Measurements from ENCODE around the gene DTX3L.
A peak's percentile ranks its signal among the peaks of the same experiment; 100 is the strongest.

Gene DTX3L

GRCh38 chr3:122603056-122603455, 38.9 kb downstream of the DTX3L start:
- no peak overlapping the region for H3K4me3 ChIP-seq (ENCODE audit: low read depth, low read length)
- H3K4me1 ChIP-seq (ENCODE audit: control insufficient read depth, insufficient read depth, low read length, unreplicated experiment), result no peaks in the 10 kb centered on the region
- 0 out of 2 replicates have a peak, but pooled peaks cover 3% of the 10 kb centered on the region for H3K27me3 ChIP-seq (ENCODE audit: insufficient read depth, low read length)
- H3K36me3 ChIP-seq (ENCODE audit: insufficient read depth, low read length), result no peaks in the 10 kb centered on the region
- H3K79me2 ChIP-seq (ENCODE audit: control insufficient read depth, insufficient read depth, low read length, unreplicated experiment), result no peaks in the 10 kb centered on the region
- no peak overlapping the region for H3K27ac ChIP-seq (ENCODE audit: low read depth, low read length)
- no peak overlapping the region for H2AFZ ChIP-seq (ENCODE audit: low read length, unreplicated experiment)

GRCh38 chr3:122606330-122606729, 42.2 kb downstream of the DTX3L start:
- Histone ChIP-seq H3K4me1 (ENCODE audit: control insufficient read depth, insufficient read depth, low read length, unreplicated experiment) (peaks cover 4% of the 10 kb centered on the region), H2AFZ (ENCODE audit: low read length, unreplicated experiment) (no peak overlapping the region), H3K36me3 (ENCODE audit: insufficient read depth, low read length) (no peaks in the 10 kb centered on the region), H3K27ac (ENCODE audit: low read depth, low read length) (no peak overlapping the region), H3K27me3 (ENCODE audit: insufficient read depth, low read length) (0 out of 2 replicates have a peak, but pooled peaks cover 3% of the 10 kb centered on the region), H3K4me3 (ENCODE audit: low read depth, low read length) (no peak overlapping the region), H3K79me2 (ENCODE audit: control insufficient read depth, insufficient read depth, low read length, unreplicated experiment) (no peaks in the 10 kb centered on the region)

DNA sequence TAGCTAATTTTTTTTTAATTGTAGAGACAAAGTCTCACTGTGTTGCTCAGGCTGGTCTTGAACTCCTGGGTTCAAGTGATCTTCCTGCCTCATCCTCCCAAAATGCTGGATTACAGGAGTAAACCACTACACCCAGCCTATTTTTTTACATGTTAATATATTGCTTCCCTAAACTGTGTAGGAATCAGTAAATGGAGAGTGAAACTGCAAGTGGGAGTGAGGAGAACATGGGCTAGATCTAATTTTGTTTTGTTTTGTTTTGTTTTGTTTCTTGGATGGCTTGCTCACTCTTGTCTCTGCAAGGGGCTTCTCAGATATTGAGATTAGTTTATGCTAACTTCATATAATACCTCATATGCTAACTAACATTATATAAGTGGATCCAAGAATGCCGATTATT, 44.8 kb downstream of the DTX3L start:
- peaks cover 4% of the 10 kb centered on the region for H3K4me1 ChIP-seq (ENCODE audit: control insufficient read depth, insufficient read depth, low read length, unreplicated experiment)
- H3K79me2 ChIP-seq (ENCODE audit: control insufficient read depth, insufficient read depth, low read length, unreplicated experiment), result no peaks in the 10 kb centered on the region
- H3K27me3 ChIP-seq (ENCODE audit: insufficient read depth, low read length), result no peaks in the 10 kb centered on the region
- no peak overlapping the region for H3K4me3 ChIP-seq (ENCODE audit: low read depth, low read length)
- H2AFZ ChIP-seq (ENCODE audit: low read length, unreplicated experiment), result no peak overlapping the region
- no peaks in the 10 kb centered on the region for H3K36me3 ChIP-seq (ENCODE audit: insufficient read depth, low read length)
- no peak overlapping the region for H3K27ac ChIP-seq (ENCODE audit: low read depth, low read length)

- no peaks in the 10 kb centered on the region for H3K36me3 ChIP-seq (ENCODE audit: insufficient read depth, low read length)
- peaks cover 4% of the 10 kb centered on the region for H3K4me1 ChIP-seq (ENCODE audit: control insufficient read depth, insufficient read depth, low read length, unreplicated experiment)
- peak overlapping the region; percentile 64 for H2AFZ ChIP-seq (ENCODE audit: low read length, unreplicated experiment)
- H3K27ac ChIP-seq (ENCODE audit: low read depth, low read length), result peak overlapping the region; percentile 92
- H3K4me3 ChIP-seq (ENCODE audit: low read depth, low read length), result peak overlapping the region; percentile 64
- H3K79me2 ChIP-seq (ENCODE audit: control insufficient read depth, insufficient read depth, low read length, unreplicated experiment), result no peaks in the 10 kb centered on the region
- H3K27me3 ChIP-seq (ENCODE audit: insufficient read depth, low read length), result no peaks in the 10 kb centered on the region
These were observed 45.8 kb downstream of the DTX3L start for GRCh38 chr3:122609798-122610559.

DNA sequence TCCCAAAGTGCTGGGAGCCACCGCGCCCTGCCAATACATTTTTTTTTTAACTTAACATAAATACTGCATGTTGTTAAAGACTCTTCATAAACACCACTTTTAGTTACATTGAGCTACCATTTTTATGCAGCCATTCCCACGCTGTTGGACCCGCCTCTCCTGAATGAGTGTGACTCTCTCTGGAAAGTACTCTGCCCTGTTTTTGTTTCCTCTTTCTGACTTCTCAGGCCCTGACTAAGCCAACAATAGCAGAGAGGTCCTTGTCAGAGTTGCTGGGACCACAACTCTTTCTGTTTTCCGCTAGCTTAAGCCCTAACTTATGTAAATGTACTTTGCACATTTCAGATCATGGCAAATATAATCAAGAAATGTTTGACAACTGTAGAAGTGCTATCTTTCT, 48.6 kb downstream of the DTX3L start:
- Histone ChIP-seq H3K4me1 (ENCODE audit: control insufficient read depth, insufficient read depth, low read length, unreplicated experiment) (peaks cover 4% of the 10 kb centered on the region), H3K27me3 (ENCODE audit: insufficient read depth, low read length) (no peaks in the 10 kb centered on the region), H3K27ac (ENCODE audit: low read depth, low read length) (no peak overlapping the region), H3K4me3 (ENCODE audit: low read depth, low read length) (no peak overlapping the region), H3K79me2 (ENCODE audit: control insufficient read depth, insufficient read depth, low read length, unreplicated experiment) (no peaks in the 10 kb centered on the region), H3K36me3 (ENCODE audit: insufficient read depth, low read length) (no peaks in the 10 kb centered on the region), H2AFZ (ENCODE audit: low read length, unreplicated experiment) (no peak overlapping the region)

DNA sequence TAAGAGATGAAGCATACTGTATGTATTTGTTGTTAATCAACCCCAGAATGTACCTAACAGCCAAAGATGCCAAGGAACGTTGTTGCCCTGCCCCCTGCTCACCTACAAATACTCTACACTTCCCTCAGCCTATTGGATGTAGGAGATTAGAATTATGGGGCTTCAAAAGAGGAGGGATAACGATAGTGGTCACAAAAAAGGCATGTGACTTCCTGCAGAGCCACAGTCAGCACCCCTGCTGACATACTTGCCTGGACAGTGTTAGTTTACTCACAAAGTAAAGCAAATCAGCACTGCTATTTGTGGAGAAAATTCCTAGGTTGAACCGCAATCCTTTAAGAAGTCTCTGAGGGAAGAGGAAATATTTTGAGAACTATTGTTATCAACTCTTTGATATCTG, 51.2 kb downstream of the DTX3L start:
- no peak overlapping the region for H3K27ac ChIP-seq (ENCODE audit: low read depth, low read length)
- H3K27me3 ChIP-seq (ENCODE audit: insufficient read depth, low read length), result no peaks in the 10 kb centered on the region
- H2AFZ ChIP-seq (ENCODE audit: low read length, unreplicated experiment), result peak overlapping the region; percentile 56

GRCh38 chr3:122618614-122619013, 54.5 kb downstream of the DTX3L start:
- H3K27me3 ChIP-seq (ENCODE audit: insufficient read depth, low read length), result no peaks in the 10 kb centered on the region
- H3K36me3 ChIP-seq (ENCODE audit: insufficient read depth, low read length), result no peaks in the 10 kb centered on the region
- no peak overlapping the region for H2AFZ ChIP-seq (ENCODE audit: low read length, unreplicated experiment)
- H3K79me2 ChIP-seq (ENCODE audit: control insufficient read depth, insufficient read depth, low read length, unreplicated experiment), result no peaks in the 10 kb centered on the region
- H3K4me3 ChIP-seq (ENCODE audit: low read depth, low read length), result no peak overlapping the region
- H3K4me1 ChIP-seq (ENCODE audit: control insufficient read depth, insufficient read depth, low read length, unreplicated experiment), result no peaks in the 10 kb centered on the region
- H3K27ac ChIP-seq (ENCODE audit: low read depth, low read length), result no peak overlapping the region

More for the DNA sequence above, 51.2 kb downstream of the DTX3L start:
- Histone ChIP-seq H3K79me2 (ENCODE audit: control insufficient read depth, insufficient read depth, low read length, unreplicated experiment) (no peaks in the 10 kb centered on the region), H3K4me1 (ENCODE audit: control insufficient read depth, insufficient read depth, low read length, unreplicated experiment) (no peaks in the 10 kb centered on the region), H3K4me3 (ENCODE audit: low read depth, low read length) (no peak overlapping the region), H3K36me3 (ENCODE audit: insufficient read depth, low read length) (no peaks in the 10 kb centered on the region)

GRCh38 chr3:122619040-122619439, 54.9 kb downstream of the DTX3L start:
- no peaks in the 10 kb centered on the region for H3K27me3 ChIP-seq (ENCODE audit: insufficient read depth, low read length)
- no peak overlapping the region for H3K4me3 ChIP-seq (ENCODE audit: low read depth, low read length)
- no peaks in the 10 kb centered on the region for H3K79me2 ChIP-seq (ENCODE audit: control insufficient read depth, insufficient read depth, low read length, unreplicated experiment)
- no peaks in the 10 kb centered on the region for H3K4me1 ChIP-seq (ENCODE audit: control insufficient read depth, insufficient read depth, low read length, unreplicated experiment)
- no peak overlapping the region for H3K27ac ChIP-seq (ENCODE audit: low read depth, low read length)
- H2AFZ ChIP-seq (ENCODE audit: low read length, unreplicated experiment), result no peak overlapping the region
- H3K36me3 ChIP-seq (ENCODE audit: insufficient read depth, low read length), result no peaks in the 10 kb centered on the region

DNA sequence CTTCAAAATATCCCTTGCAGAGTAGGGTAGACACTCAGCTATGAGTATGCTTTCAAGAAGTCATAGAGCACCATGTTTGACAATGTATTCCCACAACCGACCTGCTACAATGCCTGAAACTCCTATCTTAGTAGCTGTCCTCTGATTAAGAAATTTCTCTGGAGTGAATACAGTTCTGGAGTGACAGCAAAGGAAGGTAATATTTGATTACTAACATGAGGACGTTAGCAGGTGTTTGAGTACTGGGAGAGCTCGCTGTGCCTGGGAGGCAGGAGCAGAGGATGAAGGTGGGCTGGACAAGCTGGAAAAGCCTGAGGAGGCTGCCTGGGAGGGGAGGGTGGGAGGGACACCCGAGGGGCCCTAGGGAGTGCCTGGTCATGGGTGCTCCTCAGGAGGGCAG, 56.3 kb downstream of the DTX3L start:
- Histone ChIP-seq H3K27me3 (ENCODE audit: insufficient read depth, low read length) (no peaks in the 10 kb centered on the region), H3K27ac (ENCODE audit: low read depth, low read length) (no peak overlapping the region), H3K36me3 (ENCODE audit: insufficient read depth, low read length) (no peaks in the 10 kb centered on the region), H3K4me3 (ENCODE audit: low read depth, low read length) (no peak overlapping the region), H3K4me1 (ENCODE audit: control insufficient read depth, insufficient read depth, low read length, unreplicated experiment) (no peaks in the 10 kb centered on the region), H2AFZ (ENCODE audit: low read length, unreplicated experiment) (no peak overlapping the region), H3K79me2 (ENCODE audit: control insufficient read depth, insufficient read depth, low read length, unreplicated experiment) (no peaks in the 10 kb centered on the region)

GRCh38 chr3:122621112-122621511, 57.0 kb downstream of the DTX3L start:
- Histone ChIP-seq H3K4me1 (ENCODE audit: control insufficient read depth, insufficient read depth, low read length, unreplicated experiment) (no peaks in the 10 kb centered on the region), H3K36me3 (ENCODE audit: insufficient read depth, low read length) (no peaks in the 10 kb centered on the region), H3K27me3 (ENCODE audit: insufficient read depth, low read length) (no peaks in the 10 kb centered on the region), H2AFZ (ENCODE audit: low read length, unreplicated experiment) (no peak overlapping the region), H3K4me3 (ENCODE audit: low read depth, low read length) (no peak overlapping the region), H3K79me2 (ENCODE audit: control insufficient read depth, insufficient read depth, low read length, unreplicated experiment) (no peaks in the 10 kb centered on the region), H3K27ac (ENCODE audit: low read depth, low read length) (no peak overlapping the region)

DNA sequence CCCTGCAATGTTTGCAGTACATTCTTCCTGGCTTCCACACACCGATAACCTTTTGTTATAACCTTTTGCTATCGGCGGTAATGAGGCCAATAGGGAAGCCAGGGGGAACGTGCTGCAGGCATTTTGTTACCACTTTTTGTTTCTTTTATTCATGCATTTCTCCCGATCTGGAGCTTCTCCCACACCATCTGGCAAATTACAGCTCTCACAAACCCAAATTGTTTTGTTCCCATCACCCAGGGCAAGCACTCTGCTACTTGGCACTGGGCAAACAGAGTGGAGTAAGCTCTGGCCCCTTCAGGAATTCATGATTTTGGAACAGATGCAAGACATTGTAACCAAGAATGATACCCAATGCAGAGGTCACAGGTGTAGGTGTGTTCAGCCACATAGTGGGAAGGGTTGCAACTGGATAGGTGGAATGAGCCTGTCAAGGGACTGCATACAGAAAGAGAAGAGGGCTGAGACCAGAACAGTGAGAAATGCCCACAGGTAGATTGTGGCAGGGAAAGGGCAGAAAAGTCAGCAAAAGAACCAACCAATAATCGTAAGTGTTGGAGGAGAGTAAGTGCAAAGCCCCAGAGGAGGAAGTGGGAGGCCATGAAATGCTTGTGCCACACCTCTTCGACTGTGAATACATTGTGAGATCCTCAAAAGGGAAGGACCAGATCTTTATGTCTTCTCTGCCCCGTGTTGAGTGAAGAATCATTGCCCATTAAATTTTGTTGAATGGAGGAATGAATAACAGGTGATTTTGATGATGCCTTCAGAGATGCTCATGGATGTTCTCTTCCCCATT, 59.1 kb downstream of the DTX3L start:
- Histone ChIP-seq H3K4me3 (ENCODE audit: low read depth, low read length) (no peak overlapping the region), H3K4me1 (ENCODE audit: control insufficient read depth, insufficient read depth, low read length, unreplicated experiment) (no peaks in the 10 kb centered on the region), H3K79me2 (ENCODE audit: control insufficient read depth, insufficient read depth, low read length, unreplicated experiment) (no peaks in the 10 kb centered on the region), H3K36me3 (ENCODE audit: insufficient read depth, low read length) (no peaks in the 10 kb centered on the region), H3K27me3 (ENCODE audit: insufficient read depth, low read length) (no peaks in the 10 kb centered on the region), H2AFZ (ENCODE audit: low read length, unreplicated experiment) (no peak overlapping the region), H3K27ac (ENCODE audit: low read depth, low read length) (no peak overlapping the region)
